ENCODE data around the gene ZIC3. TPM values are rescaled to one million over a fixed set of nuclear protein-coding genes. Genes with fewer than 3 reads are reported as not detected.

The ZIC3 gene
- total and polyA plus RNA-seq, 2 experiments from 2014 or later: 30.8 to 84.4 TPM

- Histone ChIP-seq H3K4me3 (peak overlapping the region; percentile 60), H3F3A (replicated peaks; ENCODE audit: low read depth) (no peaks in the 10 kb centered on the region; the same call in 1 of the 2 replicates), H3K27ac (ENCODE audit: low read depth) (peak overlapping the region; percentile 99), H4K20me1 (replicated peaks; ENCODE audit: insufficient read depth) (no peaks in the 10 kb centered on the region), H3K36me3 (ENCODE audit: insufficient read depth) (no peaks in the 10 kb centered on the region), H3K4me2 (peak overlapping the region; percentile 90), H3K79me2 (replicated peaks; ENCODE audit: insufficient read depth) (peaks cover 49% of the 10 kb centered on the region), H2AFZ (no peak overlapping the region), H3K27me3 (ENCODE audit: insufficient read depth) (no peaks in the 10 kb centered on the region), H3K9me2 (ENCODE audit: insufficient read depth) (no peaks in the 10 kb centered on the region), H3K4me1 (ENCODE audit: insufficient read depth) (peaks cover 23% of the 10 kb centered on the region)
- DNase-seq (ENCODE audit: low spot score) (peak; percentile 73), ATAC-seq (peak; percentile 14)
- H3K9me3 Mint-ChIP-seq: no peaks in the 10 kb centered on the region
- peak overlapping the region; percentile 89 for H3K4me3 Mint-ChIP-seq
- peaks cover 14% of the 10 kb centered on the region for H3K36me3 Mint-ChIP-seq (ENCODE audit: low read depth)
- H3K27me3 Mint-ChIP-seq (ENCODE audit: insufficient read depth, low read depth, poor library complexity): peaks cover 8% of the 10 kb centered on the region
- TF ChIP-seq ZNF114 (CRISPR knock-in tag; IDR thresholded peaks at IDR 0.05) (no peak), POLR2AphosphoS5 (IDR thresholded peaks at IDR 0.05; ENCODE audit: low read depth) (peak; percentile 33; the same call in 1 of the 2 replicates), EZH2 (IDR thresholded peaks at IDR 0.05; ENCODE audit: low read depth, unreplicated experiment) (no peak), JUNB (IDR thresholded peaks at IDR 0.05; ENCODE audit: unreplicated experiment) (no peak)
- H3K27ac Mint-ChIP-seq: peak overlapping the region; percentile 89
- H3K4me1 Mint-ChIP-seq: peaks cover 29% of the 10 kb centered on the region
Observed at GRCh38 chrX:137563681-137564651, 2.0 kb upstream of the ZIC3 start.

- Histone ChIP-seq H3K36me3 (ENCODE audit: insufficient read depth) (no peaks in the 10 kb centered on the region), H3F3A (replicated peaks; ENCODE audit: low read depth) (no peaks in the 10 kb centered on the region; the same call in 1 of the 2 replicates), H2AFZ (no peak overlapping the region), H3K4me2 (peak overlapping the region; percentile 90), H3K4me3 (peak overlapping the region; percentile 60), H3K79me2 (replicated peaks; ENCODE audit: insufficient read depth) (peaks cover 58% of the 10 kb centered on the region), H3K27ac (ENCODE audit: low read depth) (peak overlapping the region; percentile 99; the same call in 1 of the 2 replicates), H3K4me1 (ENCODE audit: insufficient read depth) (peaks cover 25% of the 10 kb centered on the region), H3K9me2 (ENCODE audit: insufficient read depth) (no peaks in the 10 kb centered on the region), H4K20me1 (replicated peaks; ENCODE audit: insufficient read depth) (peaks cover 6% of the 10 kb centered on the region; the same call in 1 of the 2 replicates), H3K27me3 (ENCODE audit: insufficient read depth) (no peaks in the 10 kb centered on the region)
- Mint-ChIP-seq H3K27ac (peak overlapping the region; percentile 41; the same call in 1 of the 2 replicates), H3K9me3 (no peaks in the 10 kb centered on the region), H3K27me3 (ENCODE audit: insufficient read depth, low read depth, poor library complexity) (peaks cover 8% of the 10 kb centered on the region), H3K36me3 (ENCODE audit: low read depth) (peaks cover 27% of the 10 kb centered on the region), H3K4me3 (peak overlapping the region; percentile 89), H3K4me1 (peaks cover 26% of the 10 kb centered on the region)
- TF ChIP-seq ZNF114 (CRISPR knock-in tag; IDR thresholded peaks at IDR 0.05) (no peak), REST (IDR thresholded peaks at IDR 0.05; ENCODE audit: unreplicated experiment) (no peak), CREB1 (CRISPR knock-in tag; IDR thresholded peaks at IDR 0.05; ENCODE audit: low read depth) (no peak), EZH2phosphoT487 (IDR thresholded peaks at IDR 0.05; ENCODE audit: unreplicated experiment) (no peak), STAT1 (IDR thresholded peaks at IDR 0.05; ENCODE audit: unreplicated experiment) (no peak), ZNF331 (CRISPR knock-in tag; IDR thresholded peaks at IDR 0.05; ENCODE audit: low read depth) (no peak), NANOG (IDR thresholded peaks at IDR 0.05; ENCODE audit: borderline replicate concordance) (no peak), EZH2 (IDR thresholded peaks at IDR 0.05; ENCODE audit: low read depth, unreplicated experiment) (no peak), POLR2AphosphoS5 (IDR thresholded peaks at IDR 0.05; ENCODE audit: low read depth) (no peak), JUNB (IDR thresholded peaks at IDR 0.05; ENCODE audit: unreplicated experiment) (no peak)
- TF ChIP-seq, protein P1, sequence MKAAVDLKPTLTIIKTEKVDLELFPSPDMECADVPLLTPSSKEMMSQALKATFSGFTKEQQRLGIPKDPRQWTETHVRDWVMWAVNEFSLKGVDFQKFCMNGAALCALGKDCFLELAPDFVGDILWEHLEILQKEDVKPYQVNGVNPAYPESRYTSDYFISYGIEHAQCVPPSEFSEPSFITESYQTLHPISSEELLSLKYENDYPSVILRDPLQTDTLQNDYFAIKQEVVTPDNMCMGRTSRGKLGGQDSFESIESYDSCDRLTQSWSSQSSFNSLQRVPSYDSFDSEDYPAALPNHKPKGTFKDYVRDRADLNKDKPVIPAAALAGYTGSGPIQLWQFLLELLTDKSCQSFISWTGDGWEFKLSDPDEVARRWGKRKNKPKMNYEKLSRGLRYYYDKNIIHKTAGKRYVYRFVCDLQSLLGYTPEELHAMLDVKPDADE (IDR thresholded peaks at IDR 0.05): no peak
- ATAC-seq (no peak; the same call in 2 of the 3 replicates), DNase-seq (ENCODE audit: low spot score) (peak; percentile 2)
Observed at GRCh38 chrX:137565318-137565904, 516 bp upstream of the ZIC3 start.
